HK-2 (cell line): ENCODE measurements around the gene WDR53.
"Not testable (repeated sequence)": the region's sequence is repeated elsewhere in the genome, so short reads cannot be mapped to it uniquely, and the experiment has no call there.

Experiments used
- DNase-seq: peaks from one replicate; pipeline ENCODE4 v3.0.0-alpha.2; 2018; ENCODE audit not compliant: unreplicated experiment

WDR53 gene

GRCh38 chr3:196568246-196569002 is at the start of gene WDR53, which contains the start of gene FBXO45:
Gene WDR53 (minus strand): TSS chr3:196568554. CDS start chr3:196561475, 7,079 bp downstream.
Gene FBXO45 (plus strand): TSS chr3:196568660. CDS start chr3:196568985, 325 bp downstream.
- peak; percentile 97 for DNase-seq

- no peak for DNase-seq
Observed at GRCh38 chr3:196617256-196617655, 48.9 kb upstream of the WDR53 start.

- not testable (repeated sequence) for DNase-seq
Observed at GRCh38 chr3:196615234-196615633, 46.9 kb upstream of the WDR53 start.

DNA sequence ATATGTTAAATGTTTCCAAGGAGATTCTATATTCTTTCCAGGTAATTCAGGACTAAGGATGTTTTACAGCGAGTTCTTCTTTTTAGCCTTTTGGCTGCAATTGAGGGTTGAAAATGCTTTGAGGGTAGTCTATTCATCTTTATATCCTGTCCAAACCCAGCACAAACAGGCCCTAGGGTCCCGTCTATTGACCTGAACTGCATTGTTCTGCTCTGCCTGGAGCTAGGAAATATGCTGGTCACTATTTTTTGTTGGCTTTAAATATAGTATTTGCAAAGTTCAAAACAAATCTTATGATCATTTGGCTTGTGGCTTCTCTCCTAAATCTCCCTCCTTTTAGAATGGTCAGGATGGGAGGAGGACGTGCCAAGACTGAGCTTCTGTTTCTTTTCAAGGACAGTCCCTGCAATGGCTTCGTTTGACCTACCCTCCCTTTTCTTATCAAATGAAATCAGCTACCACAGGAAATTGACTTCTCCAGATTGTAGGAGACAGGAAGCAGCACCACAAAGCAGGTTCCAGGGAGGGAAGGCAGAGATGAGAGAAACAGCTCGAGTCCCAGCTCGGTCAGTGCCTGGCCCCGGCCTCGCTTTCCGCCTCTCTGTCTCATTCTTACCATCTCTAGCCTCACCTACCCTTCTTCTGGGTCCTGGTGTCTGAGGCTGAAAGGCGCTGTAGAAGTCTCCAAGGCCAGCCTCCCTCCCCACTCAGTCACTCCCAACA is 43.6 kb upstream of the WDR53 start:
- no peak for DNase-seq

GRCh38 chr3:196609805-196610515 is 41.6 kb upstream of the WDR53 start:
- no peak for DNase-seq

DNA sequence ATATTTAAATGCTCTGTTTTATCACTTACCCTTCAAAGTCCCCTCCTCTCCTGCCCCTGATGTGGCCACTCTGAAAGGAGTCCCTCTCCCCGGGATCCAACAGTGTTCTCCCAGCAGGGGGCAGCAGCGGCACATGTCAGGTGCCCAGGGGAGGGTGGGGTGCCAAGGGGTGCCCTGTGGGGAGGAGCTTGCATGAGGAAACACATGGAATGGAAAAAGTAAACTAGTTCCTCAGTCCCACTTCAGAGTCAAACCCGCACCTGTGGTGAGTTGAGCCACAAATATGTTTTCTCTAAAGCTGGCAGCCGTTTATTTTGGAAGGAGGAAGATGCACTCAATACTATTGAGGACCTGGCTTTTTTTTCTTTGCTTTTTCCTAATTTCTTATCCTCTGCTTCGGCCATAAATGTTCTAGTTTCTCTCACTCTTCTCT is 41.0 kb upstream of the WDR53 start:
- peak; percentile 89 for DNase-seq

DNA sequence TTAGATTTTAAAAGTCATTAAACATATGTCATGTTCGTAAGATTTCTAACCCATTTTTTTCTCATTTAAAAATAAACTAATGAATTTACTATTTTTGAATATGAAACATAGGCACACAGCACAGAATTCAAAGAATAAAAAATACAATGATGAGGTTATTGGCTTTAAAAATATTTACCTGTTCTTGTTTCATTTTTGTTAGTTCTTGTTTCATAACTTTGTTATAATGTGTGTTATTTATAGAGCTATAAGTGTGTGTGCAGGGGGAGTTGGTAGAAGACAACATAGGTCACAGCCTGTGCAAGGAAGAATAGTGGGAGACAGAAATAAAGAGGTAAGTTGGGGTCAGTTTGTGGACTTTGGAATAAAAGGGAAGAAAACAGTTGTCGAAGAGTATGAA is 40.3 kb upstream of the WDR53 start:
- no peak for DNase-seq

DNA sequence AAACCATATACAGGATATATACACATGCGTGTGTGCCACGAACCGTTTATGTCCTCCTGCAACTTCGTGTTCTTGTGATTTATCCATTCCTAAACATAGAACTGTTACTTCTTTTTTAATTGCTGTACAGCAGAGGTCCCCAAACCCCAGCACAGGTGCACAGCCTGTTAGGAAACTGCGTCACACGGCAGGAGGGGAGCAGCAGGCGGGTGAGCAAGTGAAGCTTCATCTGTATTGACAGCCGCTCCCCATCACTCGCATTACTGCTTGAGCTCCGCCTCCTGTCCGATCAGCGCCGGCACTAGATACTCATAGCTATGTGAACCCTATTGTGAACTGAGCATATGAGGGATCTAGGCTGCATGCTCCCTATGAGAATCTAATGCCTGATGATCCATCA is 36.2 kb upstream of the WDR53 start:
- DNase-seq = no peak

- no peak for DNase-seq
Observed at GRCh38 chr3:196603683-196604082, 35.3 kb upstream of the WDR53 start.

- no peak for DNase-seq
Observed at GRCh38 chr3:196602673-196603072, 34.3 kb upstream of the WDR53 start.

GRCh38 chr3:196600359-196600758 is 32.0 kb upstream of the WDR53 start:
- no peak for DNase-seq

DNA sequence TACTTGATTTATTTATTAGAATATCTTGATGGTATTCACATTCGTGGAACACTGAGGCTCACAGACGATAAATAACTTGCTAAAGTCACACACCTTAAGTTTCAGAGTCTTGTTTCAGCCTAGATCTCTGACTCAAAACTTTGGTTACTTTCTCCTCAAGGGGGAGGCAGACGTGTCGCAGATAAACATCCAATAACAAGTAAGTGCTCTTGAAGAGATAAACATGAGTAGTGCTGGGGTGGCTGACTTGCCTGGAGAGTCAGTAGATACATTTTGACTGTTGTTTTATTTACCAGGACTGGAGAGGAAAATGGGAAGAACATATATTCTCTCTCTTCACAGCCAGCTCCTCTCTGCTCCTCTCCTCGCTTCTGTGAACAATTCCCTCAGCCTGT is 31.4 kb upstream of the WDR53 start:
- DNase-seq = no peak

DNA sequence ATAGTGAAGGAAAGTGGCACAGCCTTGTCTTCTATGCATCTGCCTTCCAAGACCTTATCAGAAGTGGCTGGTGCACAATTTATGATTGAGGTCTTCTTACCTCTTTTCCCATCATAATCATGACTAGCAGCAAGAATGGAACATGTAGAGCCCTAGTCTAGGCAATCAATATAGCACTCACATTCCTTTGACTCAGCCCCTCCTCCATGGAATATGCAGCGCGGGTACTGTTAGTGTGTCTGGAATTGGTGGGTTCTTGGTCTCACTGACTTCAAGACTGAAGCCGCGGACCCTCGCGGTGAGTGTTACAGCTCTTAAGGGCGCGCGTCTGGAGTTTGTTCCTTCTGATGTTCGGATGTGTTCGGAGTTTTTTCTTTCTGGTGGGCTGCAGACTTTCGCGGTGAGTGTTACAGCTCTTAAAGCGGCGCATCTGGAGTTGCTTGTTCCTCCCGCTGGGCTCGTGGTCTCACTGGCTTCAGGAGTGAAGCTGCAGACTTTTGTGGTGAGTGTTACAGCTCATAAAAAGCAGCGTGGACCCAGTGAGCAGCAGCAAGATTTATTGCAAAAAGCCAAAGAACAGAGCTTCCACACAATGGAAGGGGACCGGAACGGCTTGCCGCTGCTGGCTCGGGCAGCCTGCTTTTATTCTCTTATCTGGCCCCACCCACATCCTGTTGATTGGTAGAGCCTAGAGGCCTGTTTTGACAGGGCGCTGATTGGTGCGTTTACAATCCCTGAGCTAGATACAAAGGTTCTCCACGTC is 29.8 kb upstream of the WDR53 start:
- DNase-seq = not testable (repeated sequence)

DNA sequence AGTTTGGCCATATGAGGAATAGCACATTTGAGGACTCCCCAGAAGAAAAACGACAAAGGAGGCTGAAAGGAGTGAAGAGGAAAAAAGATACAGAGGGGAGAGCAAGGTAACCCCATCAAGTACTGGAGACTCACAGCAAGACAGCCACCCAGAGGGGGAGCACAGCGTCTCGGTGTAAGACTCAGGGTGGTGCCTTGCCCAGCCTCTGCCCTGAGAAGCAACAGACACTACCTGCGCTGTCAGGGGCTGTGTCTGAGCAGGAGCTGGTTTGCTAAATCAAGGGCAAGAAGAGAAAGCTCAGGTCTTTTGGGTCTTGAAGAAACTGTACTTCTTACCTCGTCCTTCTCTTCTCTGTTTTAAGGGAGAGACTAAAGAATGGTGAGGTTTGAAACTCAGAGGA is 28.0 kb upstream of the WDR53 start:
- no peak for DNase-seq

- DNase-seq = no peak
Observed at GRCh38 chr3:196590279-196590678, 21.9 kb upstream of the WDR53 start.

GRCh38 chr3:196585044-196585757 is 16.8 kb upstream of the WDR53 start:
- DNase-seq = no peak

GRCh38 chr3:196572389-196572788 is 4.0 kb upstream of the WDR53 start:
- DNase-seq = no peak

DNA sequence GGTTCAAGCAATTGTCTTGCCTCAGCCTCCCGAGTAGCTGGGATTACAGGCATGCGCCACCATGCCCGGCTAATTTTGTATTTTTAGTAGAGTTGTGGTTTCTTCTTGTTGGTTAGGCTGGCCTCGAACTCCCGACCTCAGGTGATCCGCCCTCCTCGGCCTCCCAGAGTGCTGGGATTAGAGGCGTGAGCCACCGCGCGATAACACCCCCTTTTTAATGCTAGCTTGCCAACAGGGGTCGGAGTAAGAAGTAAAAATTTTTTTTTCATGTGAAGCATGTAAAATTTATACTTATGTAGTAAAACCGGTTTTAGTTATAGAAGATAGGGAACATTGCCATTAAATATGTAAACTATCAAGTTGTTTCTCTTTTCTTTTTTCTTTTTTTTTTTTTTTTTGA is 2.0 kb upstream of the WDR53 start:
- not testable (repeated sequence) for DNase-seq

DNA sequence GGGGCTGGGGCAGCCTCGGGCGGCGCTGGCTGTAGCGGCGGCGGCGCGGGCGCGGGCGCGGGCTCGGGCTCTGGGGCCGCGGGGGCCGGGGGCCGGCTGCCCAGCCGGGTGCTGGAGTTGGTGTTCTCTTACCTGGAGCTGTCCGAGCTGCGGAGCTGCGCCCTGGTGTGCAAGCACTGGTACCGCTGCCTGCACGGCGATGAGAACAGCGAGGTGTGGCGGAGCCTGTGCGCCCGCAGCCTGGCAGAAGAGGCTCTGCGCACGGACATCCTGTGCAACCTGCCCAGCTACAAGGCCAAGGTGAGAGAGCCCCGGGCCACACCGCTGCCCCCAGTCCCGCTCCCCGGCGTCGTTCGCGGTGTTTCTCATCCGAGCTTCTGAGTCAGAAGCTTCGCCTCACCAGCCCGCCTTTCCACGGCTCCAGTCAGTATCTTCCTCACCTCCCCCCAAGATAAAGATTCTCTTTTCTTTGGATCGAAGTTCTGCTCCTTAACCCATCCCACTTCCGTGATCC is 706 bp upstream of the WDR53 start:
- DNase-seq = peak; percentile 66

DNA sequence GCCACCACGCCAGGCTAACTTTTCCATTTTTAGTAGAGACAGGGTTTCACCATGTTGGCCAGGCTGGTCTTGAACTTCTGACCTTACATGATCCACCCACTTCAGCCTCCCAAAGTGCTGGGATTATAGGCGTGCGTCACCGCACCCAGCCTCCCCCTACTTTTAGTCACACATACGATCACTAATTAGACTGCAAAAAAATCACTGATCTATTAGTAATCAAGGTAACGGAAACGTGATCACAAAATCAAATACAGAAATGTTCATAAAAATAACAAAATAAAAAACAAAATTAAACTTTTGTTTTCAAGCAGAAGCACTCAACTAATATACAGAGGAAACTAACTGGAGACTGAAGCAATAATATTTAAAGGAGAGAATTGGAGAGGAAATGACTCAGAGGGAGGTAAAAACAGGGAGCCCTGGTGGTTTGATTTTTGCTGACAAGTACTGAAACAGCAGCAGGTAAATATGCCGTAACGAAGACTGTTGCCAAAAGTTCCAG is 4.6 kb downstream of the WDR53 start:
- no peak for DNase-seq

GRCh38 chr3:196559826-196560225 is 8.5 kb downstream of the WDR53 start:
- no peak for DNase-seq
